HG03432 (cell line): ENCODE results near the gene ELF5.

Source experiments
- ATAC-seq: cut with Tn5 transposase; IDR thresholded peaks from one replicate; pipeline ENCODE4 v1.9.1; 2021; ENCODE audit warnings: mild to moderate bottlenecking, moderate library complexity; ENCODE audit not compliant: unreplicated experiment

The ELF5 gene

GRCh38 chr11:34458525-34458924 is 55.1 kb downstream of the ELF5 start:
- no peak for ATAC-seq

DNA sequence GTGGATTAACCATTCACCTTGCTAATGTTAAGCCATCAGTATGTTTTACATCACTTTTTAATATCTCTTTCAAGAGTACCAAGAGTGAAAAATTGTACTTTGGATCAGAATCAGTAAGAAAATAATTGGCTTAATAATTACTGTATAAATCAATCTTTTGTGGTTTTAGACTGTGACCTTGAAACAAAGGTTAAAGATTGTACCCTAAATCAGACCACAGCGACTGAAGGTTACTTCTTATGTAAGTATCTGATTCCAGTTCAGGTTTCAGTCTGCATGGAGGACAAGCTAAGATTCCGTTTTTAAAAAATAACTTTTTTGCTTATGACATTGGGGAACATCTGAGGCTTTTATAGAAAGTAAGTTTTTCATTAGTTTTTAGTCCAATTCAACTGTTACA is 56.0 kb downstream of the ELF5 start:
- ATAC-seq: no peak

DNA sequence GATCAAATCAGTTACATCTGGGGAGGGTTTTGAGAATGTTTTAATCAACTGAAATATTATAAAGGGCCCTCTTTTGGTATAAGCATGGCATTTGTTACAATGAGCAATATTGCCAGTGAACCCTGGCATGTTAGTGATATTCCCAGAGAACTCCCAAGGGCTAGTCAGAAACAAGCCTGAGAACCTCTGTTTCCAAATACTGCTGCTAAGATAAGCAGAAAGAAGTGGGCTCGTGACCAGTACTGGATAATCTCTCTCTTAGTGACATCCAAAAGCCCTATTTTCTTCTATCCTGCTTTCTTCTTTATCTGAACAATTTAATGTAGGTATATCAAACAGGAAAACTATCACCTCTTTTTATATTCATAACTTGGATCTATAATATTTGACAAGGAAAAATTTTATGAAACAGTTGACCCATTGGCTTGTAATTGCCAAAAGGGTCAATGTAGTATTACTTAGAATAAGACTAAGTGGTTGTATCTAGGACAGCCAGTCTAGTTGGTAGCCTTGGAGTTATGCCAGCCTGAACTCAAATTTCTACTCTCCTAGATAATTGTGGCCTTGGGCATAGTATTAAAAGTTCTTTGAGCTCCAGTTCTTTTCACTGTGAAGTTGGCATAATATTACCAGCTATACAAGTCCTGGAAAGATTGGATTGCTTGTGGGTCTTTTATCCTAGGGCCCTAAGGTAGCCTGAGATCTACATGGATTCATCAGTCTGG is 59.1 kb downstream of the ELF5 start:
- no peak for ATAC-seq

GRCh38 chr11:34451053-34451452 is 62.5 kb downstream of the ELF5 start:
- ATAC-seq: no peak

DNA sequence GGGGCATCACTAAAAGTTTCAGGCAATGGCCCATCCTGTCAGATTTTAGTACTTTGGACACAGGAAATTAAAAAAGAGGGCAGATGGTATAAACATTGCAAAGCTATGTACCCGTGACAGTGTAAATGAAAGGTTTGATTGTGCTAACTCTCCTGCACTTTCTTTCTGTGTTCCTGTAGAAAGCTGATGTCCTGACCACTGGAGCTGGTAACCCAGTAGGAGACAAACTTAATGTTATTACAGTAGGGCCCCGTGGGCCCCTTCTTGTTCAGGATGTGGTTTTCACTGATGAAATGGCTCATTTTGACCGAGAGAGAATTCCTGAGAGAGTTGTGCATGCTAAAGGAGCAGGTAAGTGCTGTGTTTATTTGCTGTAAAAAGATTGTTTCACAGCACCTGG is 64.6 kb downstream of the ELF5 start:
- ATAC-seq: peak; percentile 65

DNA sequence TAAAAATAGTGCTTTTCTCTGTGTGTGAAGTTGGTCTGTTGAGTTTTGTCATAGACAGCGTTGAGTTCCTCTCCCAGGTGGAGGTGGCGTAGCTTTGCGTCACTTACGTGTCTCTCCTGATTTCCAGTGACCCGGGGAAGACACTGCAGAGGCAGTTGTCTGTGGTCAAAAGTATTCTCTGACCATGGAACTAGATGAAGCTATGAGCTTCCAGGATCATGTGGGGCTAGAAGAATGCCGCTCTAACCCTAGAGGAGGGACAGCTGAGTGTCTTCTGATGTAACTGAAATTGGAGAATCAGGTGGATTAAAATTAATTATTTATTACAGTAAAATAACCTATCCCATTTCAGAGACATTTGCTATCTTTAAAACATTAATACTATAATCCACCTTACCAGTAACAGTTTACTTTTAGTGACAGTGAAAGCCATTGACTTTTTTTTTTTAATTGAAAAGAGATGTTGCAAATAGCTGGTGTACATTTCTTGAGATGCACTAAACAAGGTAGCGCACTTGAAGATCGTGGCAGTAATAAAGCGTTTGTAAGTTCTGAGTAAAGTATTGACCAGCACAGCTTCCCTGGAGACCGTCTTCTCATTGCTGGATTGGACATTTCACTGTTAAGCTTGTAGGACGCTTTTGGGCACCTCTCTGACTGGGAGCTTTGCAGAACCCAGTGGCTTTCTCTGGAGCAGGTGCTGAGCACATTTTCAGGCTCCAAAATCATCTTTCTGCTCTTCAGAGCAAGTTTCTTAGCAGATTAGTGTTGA is 65.2 kb downstream of the ELF5 start:
- ATAC-seq: no peak

DNA sequence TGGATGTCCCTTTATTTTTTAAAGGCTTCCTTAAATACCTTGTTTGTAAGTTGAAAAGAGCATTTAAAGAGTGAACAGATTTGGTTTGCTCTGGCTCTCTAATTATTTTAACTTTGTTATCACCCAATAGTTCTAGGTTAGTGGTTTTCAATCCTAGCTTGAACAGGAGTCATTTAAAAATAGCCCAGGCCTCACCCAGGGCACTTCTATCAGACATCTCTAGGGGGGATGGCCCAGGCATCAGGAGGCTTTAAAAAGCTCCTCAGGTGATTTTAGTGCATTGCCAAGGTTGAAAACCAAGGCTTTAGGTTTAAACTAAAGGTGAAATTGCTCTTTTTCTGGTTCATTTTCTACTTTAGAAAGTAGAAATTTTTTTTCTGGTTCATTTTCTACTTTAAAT is 66.5 kb downstream of the ELF5 start:
- no peak for ATAC-seq

- no peak for ATAC-seq
Observed at GRCh38 chr11:34446386-34446785, 67.2 kb downstream of the ELF5 start.

GRCh38 chr11:34445956-34446355 is 67.6 kb downstream of the ELF5 start:
- no peak for ATAC-seq

- no peak for ATAC-seq
Observed at GRCh38 chr11:34444428-34444827, 69.2 kb downstream of the ELF5 start.

GRCh38 chr11:34443136-34443535 is 70.5 kb downstream of the ELF5 start:
- ATAC-seq: no peak

GRCh38 chr11:34441814-34442213 is 71.8 kb downstream of the ELF5 start:
- ATAC-seq: no peak

DNA sequence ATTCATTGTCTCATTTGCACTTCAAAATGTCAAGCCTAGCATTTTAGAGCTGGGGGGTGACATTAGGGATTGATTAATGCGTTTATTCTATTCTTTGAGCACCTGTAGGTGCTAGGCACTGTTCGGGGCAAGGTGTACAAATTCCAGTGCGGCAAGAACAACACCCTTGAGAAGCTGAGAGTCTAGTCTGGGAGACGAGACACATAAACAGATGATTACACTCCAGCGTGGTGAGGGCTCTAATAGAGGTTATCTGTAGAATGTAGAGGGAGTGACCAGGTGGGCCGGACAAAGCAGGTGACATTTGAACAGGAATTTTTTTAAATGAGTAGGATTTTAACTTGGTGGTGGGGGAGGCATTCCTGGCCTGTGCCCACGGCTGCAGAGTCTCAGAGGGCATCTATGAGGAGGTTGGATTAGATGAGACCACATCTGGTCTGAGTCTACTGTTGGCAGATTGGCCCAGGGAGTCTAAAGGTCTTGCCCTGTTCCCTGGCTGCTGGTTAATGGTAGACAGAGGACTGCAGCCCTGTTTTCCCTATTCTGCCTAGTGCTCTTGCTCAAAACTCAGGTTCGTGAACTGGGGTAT is 73.9 kb downstream of the ELF5 start:
- ATAC-seq: no peak

DNA sequence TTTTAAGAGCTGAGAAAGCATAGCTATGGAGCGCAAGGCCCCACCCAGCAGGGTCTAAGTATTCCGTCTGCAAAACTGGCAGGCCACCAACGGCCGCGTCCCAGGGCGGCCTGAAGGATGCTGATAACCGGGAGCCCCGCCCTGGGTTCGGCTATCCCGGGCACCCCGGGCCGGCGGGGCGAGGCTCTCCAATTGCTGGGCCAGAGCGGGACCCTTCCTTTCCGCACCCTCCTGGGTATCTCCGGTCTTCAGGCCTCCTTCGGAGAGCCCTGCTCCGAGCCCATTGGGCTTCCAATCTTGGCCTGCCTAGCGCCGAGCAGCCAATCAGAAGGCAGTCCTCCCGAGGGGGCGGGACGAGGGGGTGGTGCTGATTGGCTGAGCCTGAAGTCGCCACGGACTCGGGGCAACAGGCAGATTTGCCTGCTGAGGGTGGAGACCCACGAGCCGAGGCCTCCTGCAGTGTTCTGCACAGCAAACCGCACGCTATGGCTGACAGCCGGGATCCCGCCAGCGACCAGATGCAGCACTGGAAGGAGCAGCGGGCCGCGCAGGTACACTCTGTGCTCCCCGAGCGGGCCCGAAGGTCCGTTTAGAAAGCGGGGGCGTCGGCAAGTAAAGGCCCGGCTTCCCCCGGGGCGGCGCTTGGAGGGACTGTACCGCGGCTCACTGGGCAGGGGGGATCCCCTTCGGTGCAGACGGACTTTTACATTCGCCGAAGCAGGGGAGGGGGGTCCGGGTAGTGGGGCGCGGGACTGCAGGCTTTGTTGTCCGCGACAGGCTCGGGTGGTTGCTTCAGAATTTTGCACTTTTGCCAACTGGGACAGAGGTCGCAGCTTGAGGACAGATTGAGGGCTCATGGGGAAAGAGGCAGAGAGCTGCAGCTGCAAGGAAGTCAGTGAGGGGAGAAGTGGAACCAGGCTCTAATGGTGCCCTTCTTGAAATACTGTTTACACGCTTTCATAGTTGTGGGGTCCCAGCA is 74.8 kb downstream of the ELF5 start, which contains the start of gene CAT:
Gene CAT, plus strand, starts transcription at position 406 of the 979 bp plus-strand sequence. Its CDS starts 80 bp downstream, at position 486.
- peak; percentile 98 for ATAC-seq

- no peak for ATAC-seq
Observed at GRCh38 chr11:34437224-34438125, 76.1 kb downstream of the ELF5 start.

DNA sequence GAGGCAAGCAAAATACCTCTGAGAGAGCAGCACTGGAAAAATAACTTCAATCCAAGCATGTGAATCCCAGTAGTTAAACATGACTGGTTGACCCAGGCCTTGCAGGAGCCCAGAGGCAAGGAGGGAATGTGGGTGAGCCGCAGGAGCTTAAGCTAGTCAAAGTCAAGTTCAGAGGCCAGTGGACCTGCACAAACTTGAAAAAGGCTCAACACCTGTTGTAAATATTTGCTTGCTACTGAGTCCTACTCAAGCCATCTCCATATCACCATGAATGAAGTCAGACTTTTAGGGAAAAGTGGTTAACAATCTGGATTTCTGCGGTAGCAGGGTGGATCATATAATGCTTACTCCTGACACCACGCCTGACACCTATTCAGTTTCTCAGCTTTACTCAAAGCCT is 79.7 kb downstream of the ELF5 start:
- no peak for ATAC-seq

GRCh38 chr11:34432822-34433221 is 80.8 kb downstream of the ELF5 start:
- ATAC-seq: no peak

DNA sequence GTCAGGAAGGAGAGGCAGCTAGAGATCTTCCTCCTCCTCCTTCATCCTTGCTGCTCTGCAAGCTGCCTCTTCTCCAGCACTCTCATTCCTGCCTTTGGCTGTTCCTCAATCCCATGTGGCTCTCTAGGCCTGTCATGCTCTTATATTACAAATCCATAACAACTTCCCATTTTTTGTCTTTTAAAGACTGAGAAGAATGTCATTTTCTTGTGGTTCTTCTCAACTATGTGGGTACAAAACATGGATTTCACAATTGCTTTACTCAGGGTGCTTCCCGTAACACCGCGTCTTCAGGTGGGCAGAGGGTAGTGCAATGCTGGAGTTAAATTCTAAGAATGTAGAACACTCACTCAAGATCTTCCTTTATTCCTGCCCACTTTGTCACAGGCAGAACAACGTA is 81.6 kb downstream of the ELF5 start:
- no peak for ATAC-seq
